Measurements from ENCODE around the gene FHL1.
"Not testable (repeated sequence)": the region's sequence is repeated elsewhere in the genome, so short reads cannot be mapped to it uniquely, and the experiment has no call there.

The FHL1 gene

GRCh38 chrX:136148391-136148790, 1.1 kb downstream of the FHL1 start:
- no peak overlapping the region for H3K27ac ChIP-seq (ENCODE audit: low read length)
- no peaks in the 10 kb centered on the region for H3K9me3 ChIP-seq (ENCODE audit: insufficient read depth, low read depth, low read length)
- no peaks in the 10 kb centered on the region for H3K36me3 ChIP-seq (ENCODE audit: insufficient read depth, low read depth, low read length)
- H3K27me3 ChIP-seq (ENCODE audit: insufficient read depth, low read length): peaks cover 31% of the 10 kb centered on the region
- H3K4me3 ChIP-seq (ENCODE audit: low read length): peak overlapping the region; percentile 68
- peak overlapping the region; percentile 21; the same call in 1 of the 2 replicates for H3K9ac ChIP-seq (ENCODE audit: low read depth, low read length)
- no peaks in the 10 kb centered on the region for H3K4me1 ChIP-seq (ENCODE audit: insufficient read depth, low read length)

GRCh38 chrX:136154998-136155397, 7.7 kb downstream of the FHL1 start:
- H3K4me1 ChIP-seq (ENCODE audit: insufficient read depth, low read length): no peaks in the 10 kb centered on the region
- H3K4me3 ChIP-seq (ENCODE audit: low read length): no peak overlapping the region
- H3K27ac ChIP-seq (ENCODE audit: low read length): no peak overlapping the region
- no peaks in the 10 kb centered on the region for H3K9me3 ChIP-seq (ENCODE audit: insufficient read depth, low read depth, low read length)
- no peaks in the 10 kb centered on the region for H3K27me3 ChIP-seq (ENCODE audit: insufficient read depth, low read length)
- H3K36me3 ChIP-seq (ENCODE audit: insufficient read depth, low read depth, low read length): no peaks in the 10 kb centered on the region
- H3K9ac ChIP-seq (ENCODE audit: low read depth, low read length): no peak overlapping the region

GRCh38 chrX:136156560-136157117, 9.3 kb downstream of the FHL1 start:
- Histone ChIP-seq H3K4me1 (ENCODE audit: insufficient read depth, low read length) (no peaks in the 10 kb centered on the region), H3K4me3 (ENCODE audit: low read length) (no peak overlapping the region), H3K9ac (ENCODE audit: low read depth, low read length) (no peak overlapping the region), H3K27me3 (ENCODE audit: insufficient read depth, low read length) (no peaks in the 10 kb centered on the region), H3K36me3 (ENCODE audit: insufficient read depth, low read depth, low read length) (no peaks in the 10 kb centered on the region), H3K27ac (ENCODE audit: low read length) (no peak overlapping the region), H3K9me3 (ENCODE audit: insufficient read depth, low read depth, low read length) (no peaks in the 10 kb centered on the region)

GRCh38 chrX:136157187-136157586, 9.9 kb downstream of the FHL1 start:
- Histone ChIP-seq H3K4me3 (ENCODE audit: low read length) (no peak overlapping the region), H3K27ac (ENCODE audit: low read length) (no peak overlapping the region), H3K9ac (ENCODE audit: low read depth, low read length) (no peak overlapping the region), H3K27me3 (ENCODE audit: insufficient read depth, low read length) (no peaks in the 10 kb centered on the region), H3K4me1 (ENCODE audit: insufficient read depth, low read length) (no peaks in the 10 kb centered on the region), H3K9me3 (ENCODE audit: insufficient read depth, low read depth, low read length) (no peaks in the 10 kb centered on the region), H3K36me3 (ENCODE audit: insufficient read depth, low read depth, low read length) (no peaks in the 10 kb centered on the region)

DNA sequence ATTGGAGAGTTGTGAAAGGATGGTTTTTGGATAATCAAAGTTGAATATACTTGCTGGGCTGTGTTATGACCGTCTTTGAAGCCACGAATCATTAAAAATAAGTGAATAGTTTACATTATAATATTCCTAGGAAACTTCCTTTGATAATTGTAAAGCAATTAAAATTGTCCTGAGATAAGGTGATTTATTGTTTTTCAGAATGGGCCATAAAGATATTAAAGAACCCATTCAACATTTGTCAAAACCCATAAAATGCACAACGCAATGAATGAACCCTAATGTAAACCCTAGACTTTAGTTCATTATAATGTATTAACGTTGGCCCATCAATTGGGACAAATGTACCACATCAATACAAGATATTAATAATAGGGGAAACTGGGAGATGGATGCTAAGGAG, 11.4 kb downstream of the FHL1 start:
- no peak overlapping the region for H3K27ac ChIP-seq (ENCODE audit: low read length)
- no peaks in the 10 kb centered on the region for H3K36me3 ChIP-seq (ENCODE audit: insufficient read depth, low read depth, low read length)
- no peak overlapping the region for H3K4me3 ChIP-seq (ENCODE audit: low read length)
- H3K9me3 ChIP-seq (ENCODE audit: insufficient read depth, low read depth, low read length): no peaks in the 10 kb centered on the region
- no peaks in the 10 kb centered on the region for H3K27me3 ChIP-seq (ENCODE audit: insufficient read depth, low read length)
- H3K9ac ChIP-seq (ENCODE audit: low read depth, low read length): no peak overlapping the region
- H3K4me1 ChIP-seq (ENCODE audit: insufficient read depth, low read length): no peaks in the 10 kb centered on the region; the same call in 1 of the 2 replicates

- Histone ChIP-seq H3K4me3 (ENCODE audit: low read length) (no peak overlapping the region), H3K27me3 (ENCODE audit: insufficient read depth, low read length) (no peaks in the 10 kb centered on the region), H3K9me3 (ENCODE audit: insufficient read depth, low read depth, low read length) (no peaks in the 10 kb centered on the region), H3K4me1 (ENCODE audit: insufficient read depth, low read length) (no peaks in the 10 kb centered on the region; the same call in 1 of the 2 replicates), H3K27ac (ENCODE audit: low read length) (no peak overlapping the region), H3K9ac (ENCODE audit: low read depth, low read length) (no peak overlapping the region), H3K36me3 (ENCODE audit: insufficient read depth, low read depth, low read length) (no peaks in the 10 kb centered on the region)
Measured at GRCh38 chrX:136159611-136160025, 12.3 kb downstream of the FHL1 start.

GRCh38 chrX:136162827-136163570, 15.7 kb downstream of the FHL1 start:
- Histone ChIP-seq H3K9ac (ENCODE audit: low read depth, low read length) (no peak overlapping the region), H3K9me3 (ENCODE audit: insufficient read depth, low read depth, low read length) (no peaks in the 10 kb centered on the region), H3K27me3 (ENCODE audit: insufficient read depth, low read length) (no peaks in the 10 kb centered on the region), H3K36me3 (ENCODE audit: insufficient read depth, low read depth, low read length) (no peaks in the 10 kb centered on the region), H3K4me3 (ENCODE audit: low read length) (no peak overlapping the region), H3K27ac (ENCODE audit: low read length) (no peak overlapping the region), H3K4me1 (ENCODE audit: insufficient read depth, low read length) (peaks cover 8% of the 10 kb centered on the region; the same call in 1 of the 2 replicates)

- Histone ChIP-seq H3K4me1 (ENCODE audit: insufficient read depth, low read length) (peaks cover 8% of the 10 kb centered on the region; the same call in 1 of the 2 replicates), H3K36me3 (ENCODE audit: insufficient read depth, low read depth, low read length) (no peaks in the 10 kb centered on the region), H3K4me3 (ENCODE audit: low read length) (no peak overlapping the region), H3K9ac (ENCODE audit: low read depth, low read length) (no peak overlapping the region), H3K9me3 (ENCODE audit: insufficient read depth, low read depth, low read length) (no peaks in the 10 kb centered on the region), H3K27me3 (ENCODE audit: insufficient read depth, low read length) (no peaks in the 10 kb centered on the region), H3K27ac (ENCODE audit: low read length) (no peak overlapping the region)
Measured at GRCh38 chrX:136163689-136164088, 16.4 kb downstream of the FHL1 start.

- no peak overlapping the region for H3K27ac ChIP-seq (ENCODE audit: low read length)
- H3K4me1 ChIP-seq (ENCODE audit: insufficient read depth, low read length): peaks cover 20% of the 10 kb centered on the region; the same call in 1 of the 2 replicates
- H3K9ac ChIP-seq (ENCODE audit: low read depth, low read length): no peak overlapping the region
- no peak overlapping the region; the same call in 1 of the 2 replicates for H3K4me3 ChIP-seq (ENCODE audit: low read length)
- H3K9me3 ChIP-seq (ENCODE audit: insufficient read depth, low read depth, low read length): no peaks in the 10 kb centered on the region
- no peaks in the 10 kb centered on the region for H3K36me3 ChIP-seq (ENCODE audit: insufficient read depth, low read depth, low read length)
- H3K27me3 ChIP-seq (ENCODE audit: insufficient read depth, low read length): no peaks in the 10 kb centered on the region
Measured at GRCh38 chrX:136165406-136165805, 18.1 kb downstream of the FHL1 start.

DNA sequence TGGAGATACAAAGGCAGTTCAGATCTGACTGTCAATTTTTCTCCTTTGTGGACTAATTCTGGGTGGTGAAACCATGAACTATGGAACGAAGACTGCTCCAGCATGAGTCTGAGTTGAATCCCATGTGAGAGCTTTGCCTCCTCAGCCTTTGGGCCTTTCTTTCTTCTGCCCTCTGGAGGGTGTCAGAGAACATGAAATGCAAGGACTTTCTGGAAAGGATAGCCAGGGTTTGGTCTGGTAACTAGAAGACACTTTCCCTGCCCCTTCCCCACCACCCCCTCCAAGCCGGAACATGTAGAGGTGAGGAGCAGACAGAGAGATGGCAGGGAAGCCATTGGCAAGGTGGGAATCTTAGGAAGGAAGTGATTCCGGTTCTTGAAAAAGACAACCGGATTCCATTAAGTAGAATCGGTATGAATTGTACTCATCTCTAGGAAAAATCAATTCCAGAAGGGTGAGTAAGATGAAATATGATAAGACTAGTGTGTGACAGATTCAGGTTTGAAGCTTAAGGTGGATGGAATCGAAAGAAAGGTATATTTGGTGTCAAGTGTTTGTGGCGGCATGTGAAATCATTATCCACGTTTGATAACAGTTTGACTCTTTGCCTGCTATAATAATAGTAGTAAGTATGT, 19.0 kb downstream of the FHL1 start:
- Histone ChIP-seq H3K4me3 (ENCODE audit: low read length) (no peak overlapping the region), H3K9ac (ENCODE audit: low read depth, low read length) (no peak overlapping the region), H3K9me3 (ENCODE audit: insufficient read depth, low read depth, low read length) (no peaks in the 10 kb centered on the region), H3K27ac (ENCODE audit: low read length) (no peak overlapping the region), H3K4me1 (ENCODE audit: insufficient read depth, low read length) (peaks cover 25% of the 10 kb centered on the region; the same call in 1 of the 2 replicates), H3K27me3 (ENCODE audit: insufficient read depth, low read length) (no peaks in the 10 kb centered on the region), H3K36me3 (ENCODE audit: insufficient read depth, low read depth, low read length) (no peaks in the 10 kb centered on the region)

GRCh38 chrX:136167989-136168388, 20.7 kb downstream of the FHL1 start:
- H3K4me1 ChIP-seq (ENCODE audit: insufficient read depth, low read length): peaks cover 25% of the 10 kb centered on the region; the same call in 1 of the 2 replicates
- H3K36me3 ChIP-seq (ENCODE audit: insufficient read depth, low read depth, low read length); H3K27ac ChIP-seq (ENCODE audit: low read length); H3K27me3 ChIP-seq (ENCODE audit: insufficient read depth, low read length); H3K9ac ChIP-seq (ENCODE audit: low read depth, low read length); H3K4me3 ChIP-seq (ENCODE audit: low read length); H3K9me3 ChIP-seq (ENCODE audit: insufficient read depth, low read depth, low read length): not testable (repeated sequence)
